GM19025 (cell line): ENCODE measurements around the gene OCA2.
A peak's percentile ranks its signal among the peaks of the same experiment; 100 is the strongest.

Experiments
- ATAC-seq: cut with Tn5 transposase; IDR thresholded peaks from one replicate; pipeline ENCODE4 v1.9.1; 2021; ENCODE audit warnings: mild to moderate bottlenecking, low read depth, moderate library complexity; ENCODE audit not compliant: unreplicated experiment

OCA2 gene

DNA sequence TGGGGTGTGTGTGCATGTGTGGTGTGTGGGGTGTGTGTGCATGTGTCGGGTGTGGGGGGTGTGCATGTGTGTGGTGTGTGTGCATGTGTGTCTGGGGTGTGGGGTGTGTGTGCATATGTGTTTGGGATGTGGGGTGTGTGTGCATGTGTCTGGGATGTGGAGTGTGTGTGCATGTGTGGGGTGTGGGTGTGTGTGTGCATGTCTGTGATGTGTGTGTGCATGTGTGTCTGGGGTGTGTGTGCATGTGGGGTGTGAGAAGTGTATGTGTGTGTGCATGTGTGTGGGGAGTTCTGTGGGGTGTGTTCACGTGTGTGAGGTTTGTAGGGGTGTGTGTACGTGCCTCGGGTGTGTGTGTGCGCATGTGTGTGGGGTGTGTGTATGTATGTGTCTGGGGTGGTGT is 6.7 kb upstream of the OCA2 start:
- no peak for ATAC-seq

DNA sequence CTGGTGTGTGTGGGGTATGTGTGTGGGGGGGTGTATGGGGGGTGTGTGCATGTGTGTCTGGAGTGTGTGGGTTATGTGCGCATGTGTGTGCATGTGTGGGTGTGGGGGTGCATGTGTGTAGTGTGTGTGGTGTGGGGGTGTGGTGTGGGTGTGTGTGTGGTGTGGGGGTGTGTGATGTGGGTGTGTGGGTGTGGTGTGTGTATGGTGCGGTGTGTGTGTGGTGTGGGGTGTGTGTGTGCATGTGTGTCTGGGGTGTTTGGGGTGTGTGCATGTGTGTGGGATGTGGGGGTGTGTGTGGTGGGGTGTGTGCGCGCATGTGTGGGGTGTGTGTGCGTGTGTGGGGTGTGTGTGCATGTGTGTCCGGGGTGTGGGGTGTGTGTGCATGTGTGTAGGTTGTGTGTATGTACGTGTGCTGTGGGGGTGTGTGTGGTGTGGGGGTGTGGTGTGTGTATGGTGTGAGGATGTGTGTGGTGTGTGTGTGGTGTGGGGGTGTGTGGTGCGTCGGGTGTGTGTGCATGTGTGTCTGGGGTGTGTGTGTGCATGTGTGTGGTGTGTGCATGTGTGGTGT is 6.2 kb upstream of the OCA2 start:
- ATAC-seq, result no peak

DNA sequence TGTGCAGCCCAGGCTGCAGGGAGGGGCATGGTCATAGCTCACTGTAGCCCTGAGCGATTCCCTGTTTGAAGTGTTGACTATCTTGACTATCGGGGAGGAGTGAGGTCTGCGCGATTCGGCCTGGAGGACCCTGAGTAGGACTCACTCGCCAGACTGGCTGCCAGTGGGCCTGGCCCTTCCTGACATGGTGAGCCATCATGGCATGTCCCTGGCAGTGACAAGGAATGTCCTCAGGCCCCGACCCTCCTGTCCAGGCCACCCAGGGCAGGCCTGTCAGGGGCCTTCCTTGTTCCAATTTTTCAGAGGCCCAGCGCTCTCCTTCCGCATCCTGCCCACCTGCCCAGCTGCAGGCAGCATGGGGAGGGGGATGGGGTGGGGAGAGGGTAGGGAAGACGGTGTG is 5.2 kb upstream of the OCA2 start:
- ATAC-seq, result no peak

DNA sequence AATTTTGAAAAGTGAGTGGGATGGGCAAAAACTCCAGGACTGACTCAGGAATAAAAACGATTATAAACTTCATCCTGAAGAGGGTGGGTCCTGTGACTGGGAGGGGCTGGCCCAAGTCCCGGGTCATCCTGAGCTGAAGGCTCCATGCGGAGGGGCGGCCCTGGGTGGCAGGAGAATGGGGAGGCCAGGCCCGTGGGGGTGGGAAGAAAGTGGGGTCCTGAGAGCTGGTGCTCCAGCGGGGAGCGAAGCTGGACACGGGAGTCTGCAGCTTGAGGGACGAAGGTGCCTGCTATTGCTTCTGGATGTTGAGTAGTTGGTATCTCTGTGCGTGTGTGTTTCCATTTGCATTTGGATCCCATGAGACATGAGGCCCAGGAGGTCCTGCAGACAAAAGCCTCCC is 4.7 kb upstream of the OCA2 start:
- no peak for ATAC-seq

DNA sequence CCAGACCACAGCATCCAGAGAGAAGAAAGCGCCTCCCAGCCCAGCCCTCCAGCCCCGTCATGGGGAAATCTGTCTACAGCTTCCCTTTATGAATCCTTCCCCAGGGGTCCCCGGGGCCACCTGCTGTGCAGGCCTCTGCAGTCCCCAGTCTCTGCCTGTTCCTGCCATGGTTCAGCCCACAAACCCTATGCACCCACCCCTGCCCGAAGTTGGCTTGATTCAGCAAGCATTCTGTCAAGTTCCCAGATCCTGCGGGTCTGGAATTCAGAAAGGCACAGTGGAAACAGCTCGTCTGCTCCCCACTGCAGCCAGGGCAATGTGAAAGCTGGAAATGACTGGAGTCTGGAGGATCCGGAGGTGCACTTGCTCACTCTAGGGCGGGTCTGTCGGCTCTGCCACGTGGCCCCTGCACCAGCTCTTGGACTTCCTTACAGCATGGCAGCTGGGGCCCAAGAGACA is 2.9 kb upstream of the OCA2 start:
- ATAC-seq, result no peak

DNA sequence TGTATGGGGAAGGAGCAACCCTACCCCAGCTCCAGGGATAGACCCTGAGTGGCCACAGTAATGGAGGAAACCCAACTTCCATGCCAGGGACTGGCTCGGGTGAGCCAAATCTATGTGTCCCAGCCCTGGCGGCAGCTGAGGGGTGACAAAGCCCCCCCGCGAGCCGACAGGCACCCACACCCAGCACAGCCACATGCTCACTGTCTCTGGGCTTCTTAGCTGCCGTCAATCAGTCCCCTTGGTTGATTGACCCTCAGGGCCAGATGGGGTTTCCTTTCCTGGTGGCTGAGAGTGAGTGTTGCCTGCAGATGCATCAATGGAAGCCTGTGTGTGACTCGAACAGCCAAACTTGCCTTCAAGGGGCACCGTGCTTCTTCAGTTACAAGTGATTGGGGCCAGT is 2.1 kb upstream of the OCA2 start:
- ATAC-seq, result no peak

DNA sequence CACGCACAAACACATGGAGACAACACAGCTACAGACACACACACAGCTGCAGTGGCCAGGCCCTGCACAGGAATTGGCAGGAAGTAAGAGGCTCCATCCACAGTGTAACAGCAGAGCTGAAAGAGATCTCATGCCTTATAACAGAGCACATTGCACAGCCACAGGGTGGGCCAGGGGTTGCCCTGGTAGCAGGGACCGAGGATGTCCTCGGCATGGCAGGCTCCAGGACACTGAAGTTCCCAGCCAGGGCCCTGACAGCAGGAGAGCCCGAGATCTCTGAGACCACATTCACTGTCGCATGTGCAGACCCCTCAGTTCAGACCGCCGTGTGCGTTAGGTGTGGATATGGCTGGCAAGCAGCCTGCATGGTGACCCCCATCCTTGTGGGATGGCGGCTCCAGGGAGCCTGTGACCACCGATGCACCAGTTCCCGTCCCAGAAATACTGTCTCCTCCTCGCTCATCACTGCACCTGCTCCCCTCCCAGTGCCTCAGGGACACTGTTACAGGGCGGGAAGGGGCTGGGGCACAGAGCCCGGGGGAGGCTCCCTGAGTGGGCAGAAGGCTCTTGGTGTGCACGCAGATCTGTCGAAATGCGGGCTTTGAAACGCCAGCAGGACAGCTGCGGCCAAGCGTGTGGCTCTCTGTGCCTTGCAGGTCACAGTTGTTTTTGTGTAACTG is 1.5 kb upstream of the OCA2 start:
- ATAC-seq, result no peak

DNA sequence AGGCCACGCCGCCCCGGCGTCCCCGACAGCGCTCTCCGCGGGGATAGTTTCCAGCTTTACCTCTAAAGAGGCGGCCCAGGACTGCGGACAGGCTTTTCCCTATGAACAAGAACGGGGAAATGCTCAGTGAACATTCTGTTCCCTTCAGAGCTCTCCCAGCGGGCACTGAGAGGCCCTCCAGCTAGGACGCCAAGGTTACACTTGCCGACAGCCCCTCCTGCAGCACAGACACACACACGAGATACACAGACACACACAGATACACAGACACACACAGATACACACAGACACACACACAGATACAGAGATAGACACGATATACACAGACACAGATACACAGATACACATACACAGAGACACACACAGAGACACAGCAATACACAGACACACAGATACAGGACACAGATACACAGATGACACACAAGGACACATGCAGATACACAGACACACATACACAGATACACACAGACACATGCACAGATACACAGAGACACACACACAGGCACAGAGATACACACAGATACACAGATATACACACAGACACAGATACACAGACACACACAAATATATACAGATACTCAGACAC is 533 bp upstream of the OCA2 start:
- no peak for ATAC-seq

DNA sequence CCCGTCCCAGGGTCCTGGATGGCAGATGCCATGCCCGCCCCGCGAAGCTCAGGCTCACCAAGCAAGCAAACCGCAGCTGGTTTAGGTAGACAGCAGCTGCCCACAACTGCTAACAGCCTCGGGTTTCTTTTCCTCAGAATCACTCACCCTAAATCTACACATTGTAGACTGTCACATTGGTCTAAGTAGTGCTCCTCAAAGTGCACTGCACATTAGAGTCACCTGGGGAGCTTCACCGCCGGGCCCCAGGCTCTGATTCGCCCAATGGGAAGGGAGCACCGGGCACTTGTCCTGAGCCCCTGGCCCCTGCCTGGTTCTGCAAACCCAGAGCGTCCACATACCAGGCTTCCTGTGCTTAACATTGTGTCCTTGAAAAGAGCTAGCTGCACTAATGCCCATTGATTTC is 752 bp downstream of the OCA2 start:
- no peak for ATAC-seq

DNA sequence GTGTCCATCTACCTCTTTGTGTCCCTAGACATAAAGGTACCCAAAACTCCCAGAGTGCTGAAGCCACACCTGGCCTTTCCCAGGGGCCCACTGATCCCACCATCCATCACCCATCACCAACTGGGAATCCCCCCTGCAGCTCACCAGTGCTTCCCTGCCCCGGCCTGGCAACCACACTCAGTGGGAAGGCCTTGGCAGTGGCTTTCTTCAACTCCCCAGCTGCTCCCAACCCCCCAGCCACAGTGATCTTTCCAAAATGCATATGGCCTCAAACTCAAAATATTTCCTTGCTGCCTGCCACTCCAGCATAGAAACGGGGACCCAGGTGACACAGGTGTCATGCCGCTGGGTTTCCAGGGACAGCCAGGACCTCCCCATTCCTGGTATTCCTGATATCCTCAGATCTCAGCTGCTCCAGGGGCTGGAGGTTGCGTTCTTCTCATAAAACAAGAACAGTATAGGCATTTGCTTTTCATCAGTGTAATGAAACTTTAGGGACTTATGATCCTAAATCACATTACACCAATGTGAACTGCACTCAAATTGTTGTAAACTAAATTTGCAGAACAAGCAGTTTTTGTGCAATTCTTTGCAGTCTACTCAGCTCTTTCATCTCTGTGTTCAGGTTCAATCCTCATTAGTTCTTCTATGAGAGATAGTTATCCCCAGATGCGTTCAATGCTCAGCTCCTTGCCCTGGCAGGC is 1.3 kb downstream of the OCA2 start:
- no peak for ATAC-seq

DNA sequence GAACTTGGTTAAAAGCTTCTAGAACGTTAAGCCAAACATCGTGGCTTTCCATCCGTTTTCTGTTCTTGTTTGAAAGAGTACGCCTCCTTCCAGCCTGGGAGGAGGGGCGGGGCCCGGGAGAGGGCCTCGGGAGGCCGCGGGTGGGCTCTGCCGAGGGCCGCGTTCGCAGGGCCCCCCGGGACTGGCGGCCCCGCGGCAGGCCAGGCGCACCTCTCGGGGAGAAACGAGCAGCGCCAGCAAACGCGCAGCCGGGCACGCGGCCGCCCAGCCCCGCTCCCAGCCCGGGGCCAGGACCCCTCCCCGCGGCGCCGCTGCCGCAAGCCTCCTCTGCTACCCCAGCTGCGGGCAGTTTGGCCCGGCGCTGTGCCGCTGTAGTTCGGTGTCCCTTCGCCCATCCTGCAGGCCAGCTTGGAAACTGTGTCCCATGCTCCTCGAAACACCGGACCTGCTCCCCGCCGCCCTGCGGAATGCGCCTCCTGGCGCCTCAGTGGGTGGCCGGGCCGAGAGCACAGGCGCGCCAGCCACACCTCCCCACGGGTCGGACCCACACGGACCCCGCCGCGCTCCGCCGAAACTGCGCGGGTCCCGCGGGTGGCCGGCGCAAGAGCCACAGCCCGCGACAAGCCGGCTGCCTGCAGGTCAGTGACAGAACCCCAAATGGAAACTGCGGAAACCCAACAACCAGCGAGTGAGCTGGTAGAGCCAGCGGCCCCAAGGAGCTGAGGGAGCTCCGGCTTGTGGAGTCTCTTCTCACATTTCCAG is 2.3 kb downstream of the OCA2 start:
- ATAC-seq, result no peak

DNA sequence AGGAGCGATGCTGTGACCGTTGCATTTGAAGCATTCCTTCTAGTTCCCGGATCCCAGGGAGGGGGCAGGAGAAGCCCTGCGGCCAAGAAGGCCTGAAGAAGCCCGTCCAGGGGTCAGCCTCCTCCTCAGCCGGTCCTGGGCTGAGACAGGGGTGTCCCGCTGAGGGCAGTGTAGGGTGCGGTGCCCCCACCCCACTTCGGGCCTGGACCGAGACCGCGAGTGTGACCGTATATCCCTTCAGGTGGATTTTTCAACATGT is 2.8 kb downstream of the OCA2 start:
- ATAC-seq, result no peak

DNA sequence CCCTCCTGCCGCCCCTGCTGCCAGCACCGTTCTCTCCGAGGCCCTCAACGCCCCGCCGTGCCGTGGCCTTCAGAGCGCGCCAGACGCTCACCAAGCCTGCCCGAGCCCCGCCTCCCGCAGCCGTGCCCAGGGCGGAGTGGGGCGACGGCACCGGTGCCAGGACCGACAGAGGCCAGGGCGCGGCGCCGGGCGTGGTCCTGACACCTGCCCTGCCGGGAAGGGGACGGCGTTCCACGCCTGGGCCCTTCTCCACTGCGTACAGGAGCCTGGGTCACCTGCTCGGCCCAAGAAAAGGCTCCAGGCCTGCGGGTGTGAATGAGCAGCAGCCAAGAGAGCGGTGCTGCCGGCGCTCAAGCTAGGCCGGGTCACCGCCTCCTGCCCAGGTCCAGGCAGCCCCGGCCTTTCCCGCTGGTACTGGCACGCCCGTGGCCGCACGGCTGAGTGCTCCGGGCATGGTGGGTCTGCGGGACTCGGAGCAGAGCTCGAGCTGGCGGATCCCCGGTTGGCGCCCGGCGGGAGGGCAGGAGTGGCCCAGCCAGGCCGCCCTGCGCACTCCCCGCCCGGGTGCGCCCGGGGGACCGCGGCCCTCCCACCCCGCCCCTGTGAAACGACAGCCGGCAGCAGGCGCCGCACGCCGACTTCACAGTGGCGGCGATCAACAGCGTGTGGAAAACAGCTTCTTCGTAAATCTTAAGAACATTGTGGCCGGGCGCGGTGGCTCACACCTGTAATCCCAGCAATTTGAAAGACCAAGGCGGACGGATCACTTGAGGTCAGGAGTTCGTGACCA is 4.2 kb downstream of the OCA2 start:
- no peak for ATAC-seq

DNA sequence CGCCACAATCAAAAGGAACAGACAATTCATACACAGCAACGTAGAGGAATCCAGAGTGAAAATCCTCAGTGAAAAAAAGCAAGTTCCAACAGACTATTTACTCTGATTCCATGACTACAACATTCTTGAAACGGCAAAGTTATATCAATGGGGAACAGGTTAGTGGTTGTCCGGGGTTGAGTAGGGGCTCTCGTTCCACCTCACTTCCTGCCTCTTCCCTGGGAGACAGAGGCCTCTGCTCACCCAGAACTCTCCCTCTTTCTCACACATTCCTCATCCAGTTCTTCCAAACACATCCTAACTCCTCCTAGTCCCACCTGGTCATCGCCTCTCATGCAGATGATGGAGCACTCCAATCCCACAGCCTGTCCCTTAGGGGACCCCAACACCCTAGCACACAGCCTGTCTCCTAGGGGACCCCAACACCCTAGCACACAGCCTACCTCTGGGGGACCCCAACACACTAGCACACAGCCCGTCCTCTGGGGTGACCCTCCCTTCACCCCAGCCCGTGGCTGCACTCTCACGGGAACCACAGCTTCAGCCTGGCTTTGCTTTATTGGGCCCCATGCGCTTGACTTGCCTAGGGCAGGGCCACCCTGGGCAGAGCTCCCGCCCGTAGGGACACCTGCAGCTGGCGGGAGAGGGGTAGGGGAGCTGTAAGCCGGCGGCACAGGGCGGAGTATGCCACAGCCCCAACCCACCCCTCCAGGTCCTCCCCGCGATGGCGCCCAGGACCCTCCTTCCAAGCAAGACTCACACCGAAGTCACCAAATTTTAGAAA is 5.2 kb downstream of the OCA2 start:
- no peak for ATAC-seq

DNA sequence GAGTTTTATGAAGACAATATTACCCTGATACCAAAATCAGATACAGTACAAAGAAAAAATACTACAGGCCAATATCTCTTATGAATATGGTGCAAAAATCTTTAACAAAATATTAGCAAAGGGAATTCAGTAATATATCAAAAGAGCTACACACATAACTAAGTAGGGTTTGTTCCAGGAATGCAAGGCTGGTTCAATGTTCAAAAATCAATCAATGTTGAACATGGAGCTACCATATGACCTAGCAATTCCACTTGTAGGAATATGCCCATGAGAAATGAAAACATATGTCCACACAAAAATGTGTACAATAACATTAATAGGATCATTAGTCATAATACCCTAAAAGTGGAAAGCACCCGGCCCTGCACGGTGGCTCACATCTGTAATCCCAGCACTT is 7.8 kb downstream of the OCA2 start:
- ATAC-seq, result no peak

DNA sequence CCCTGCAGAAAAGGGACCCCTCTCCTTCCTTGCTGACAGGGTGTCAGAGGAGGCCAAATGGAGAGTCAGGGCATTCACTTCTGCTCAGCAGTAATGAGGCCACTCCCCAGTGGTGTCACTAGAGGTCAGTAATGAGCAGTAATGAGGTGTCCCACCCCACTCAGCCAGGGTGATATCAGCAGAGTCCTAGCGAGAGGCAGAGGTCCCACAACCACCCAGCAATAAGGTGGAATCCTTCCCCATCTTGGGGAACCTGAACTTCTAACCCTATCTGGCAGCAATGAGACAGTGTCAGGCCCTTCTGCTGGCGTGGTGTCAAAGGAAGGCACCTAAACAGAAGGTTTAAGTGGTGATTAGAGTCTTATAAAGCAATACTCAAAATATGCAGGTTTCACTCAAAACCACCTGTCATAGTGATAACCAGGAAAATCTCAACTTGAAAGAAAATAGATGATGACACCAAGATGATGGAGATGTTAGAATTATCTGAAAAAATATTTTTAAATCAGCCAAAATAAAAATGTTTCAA is 12.9 kb downstream of the OCA2 start:
- ATAC-seq, result peak; percentile 98

DNA sequence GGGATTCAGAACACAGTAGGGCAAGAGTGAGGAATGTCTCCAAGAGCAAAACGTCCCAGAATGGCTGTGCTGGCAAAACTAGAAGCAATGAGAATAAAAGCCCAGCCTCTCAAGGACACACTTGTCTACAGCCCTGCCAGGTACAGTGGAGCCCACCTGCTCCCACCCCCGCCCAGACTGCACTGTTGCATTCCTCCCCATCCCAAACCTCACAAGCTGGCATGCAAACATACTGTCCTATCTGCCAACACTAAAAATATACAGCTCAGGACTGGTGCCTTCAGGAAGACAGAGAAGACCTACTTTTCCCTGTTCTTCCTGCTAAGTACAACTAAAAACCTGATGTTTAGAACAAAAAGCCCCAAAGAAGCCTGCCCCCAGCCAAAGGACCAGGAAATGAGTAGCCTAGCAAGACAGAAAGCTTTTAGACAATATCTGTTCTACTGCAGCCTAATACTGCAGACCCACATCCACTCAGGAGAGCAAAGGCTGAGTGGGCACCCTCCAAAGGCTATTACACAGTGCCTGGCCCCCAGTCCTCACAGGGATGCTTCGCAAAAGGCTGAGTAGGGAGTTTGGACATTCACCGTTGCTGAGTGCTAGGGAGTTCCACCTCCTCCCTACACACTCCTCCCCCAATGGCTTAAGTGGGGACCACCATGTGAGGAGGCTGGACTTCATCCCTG is 13.5 kb downstream of the OCA2 start:
- no peak for ATAC-seq

DNA sequence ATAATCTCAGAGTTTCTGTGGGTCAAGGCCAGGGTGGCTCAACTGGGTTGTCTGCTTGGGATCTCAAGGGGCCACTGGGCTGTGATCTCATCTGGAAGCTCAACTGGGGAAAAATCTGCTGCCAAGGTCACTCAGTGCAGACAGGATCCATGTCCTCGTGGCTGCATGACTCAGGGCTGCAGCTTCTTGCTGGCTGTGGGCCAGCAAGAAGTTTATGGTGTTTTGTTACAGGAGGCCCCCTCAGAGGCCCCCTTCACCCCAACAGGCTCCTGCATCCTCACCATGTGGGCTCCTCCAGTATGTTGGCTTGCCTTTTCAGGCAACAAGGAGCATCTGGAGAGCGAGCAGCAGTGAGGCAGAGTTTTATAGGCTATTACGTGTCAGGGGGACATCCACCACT is 14.6 kb downstream of the OCA2 start:
- ATAC-seq, result no peak
